Loucy (cell line): ENCODE measurements around the gene NDUFS1.

Experiments
- EZH2phosphoT487 ChIP-seq: fragments of 200-600 bp; IDR thresholded peaks from 2 replicates; pipeline ENCODE4 v1.6.1; 2018; ENCODE audit warnings: antibody characterized with exemption, mild to moderate bottlenecking, moderate library complexity, borderline replicate concordance
- TF ChIP-seq, protein P1 (sequence below): fragments of 200-600 bp; sonication (generic); conservative IDR thresholded peaks from 2 replicates; pipeline ENCODE4 v1.5.1; 2014; ENCODE audit warnings: mild to moderate bottlenecking, antibody characterized with exemption, low read length

DNA sequence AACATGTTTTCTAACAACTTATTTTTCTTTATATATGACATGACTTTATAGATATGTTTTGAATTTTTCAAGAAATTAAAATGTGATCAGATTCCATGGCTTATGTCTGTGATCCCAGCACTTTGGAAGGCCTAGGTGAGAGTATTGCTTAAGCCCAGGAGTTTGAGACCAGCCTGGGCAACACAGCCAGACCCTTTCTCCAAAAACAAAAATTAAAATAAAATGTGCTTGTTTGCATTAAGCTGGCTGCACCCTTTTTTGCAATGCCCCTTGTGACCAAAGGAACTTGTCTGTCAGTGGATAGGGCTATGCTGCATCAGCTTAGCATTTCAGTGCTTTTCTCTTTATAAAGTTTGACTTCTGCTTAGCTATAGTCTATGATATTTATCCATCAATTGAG, 71.0 kb downstream of the NDUFS1 start:
- TF ChIP-seq, protein P1, sequence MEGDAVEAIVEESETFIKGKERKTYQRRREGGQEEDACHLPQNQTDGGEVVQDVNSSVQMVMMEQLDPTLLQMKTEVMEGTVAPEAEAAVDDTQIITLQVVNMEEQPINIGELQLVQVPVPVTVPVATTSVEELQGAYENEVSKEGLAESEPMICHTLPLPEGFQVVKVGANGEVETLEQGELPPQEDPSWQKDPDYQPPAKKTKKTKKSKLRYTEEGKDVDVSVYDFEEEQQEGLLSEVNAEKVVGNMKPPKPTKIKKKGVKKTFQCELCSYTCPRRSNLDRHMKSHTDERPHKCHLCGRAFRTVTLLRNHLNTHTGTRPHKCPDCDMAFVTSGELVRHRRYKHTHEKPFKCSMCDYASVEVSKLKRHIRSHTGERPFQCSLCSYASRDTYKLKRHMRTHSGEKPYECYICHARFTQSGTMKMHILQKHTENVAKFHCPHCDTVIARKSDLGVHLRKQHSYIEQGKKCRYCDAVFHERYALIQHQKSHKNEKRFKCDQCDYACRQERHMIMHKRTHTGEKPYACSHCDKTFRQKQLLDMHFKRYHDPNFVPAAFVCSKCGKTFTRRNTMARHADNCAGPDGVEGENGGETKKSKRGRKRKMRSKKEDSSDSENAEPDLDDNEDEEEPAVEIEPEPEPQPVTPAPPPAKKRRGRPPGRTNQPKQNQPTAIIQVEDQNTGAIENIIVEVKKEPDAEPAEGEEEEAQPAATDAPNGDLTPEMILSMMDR = no peak
- TF ChIP-seq EZH2phosphoT487 = no peak
